T47D (cell line): ENCODE results near the gene PAK4.
A peak's percentile ranks its signal among the peaks of the same experiment; 100 is the strongest.
"Not testable (repeated sequence)": the region's sequence is repeated elsewhere in the genome, so short reads cannot be mapped to it uniquely, and the experiment has no call there.

Experiments used
- DNase-seq, 2 experiments: peaks; one replicate each; pipeline versions ENCODE4 v3.0.0 to v3.0.0-alpha.2; 2011 to 2012; ENCODE audit warnings: low read depth in 1 of 2, low spot score in 1 of 2
- JUND ChIP-seq: IDR thresholded peaks from 2 replicates; pipeline ENCODE4 v1.6.1; 2012; ENCODE audit warnings: low read depth
- in situ Hi-C: cut with HindIII; loops from 2 replicates; pipeline ENCODE4 v1.10.0; 2016; ENCODE audit warnings: low sequenced_read_pairs, low pct_unique_long_range_greater_than_20kb

The PAK4 gene

DNA sequence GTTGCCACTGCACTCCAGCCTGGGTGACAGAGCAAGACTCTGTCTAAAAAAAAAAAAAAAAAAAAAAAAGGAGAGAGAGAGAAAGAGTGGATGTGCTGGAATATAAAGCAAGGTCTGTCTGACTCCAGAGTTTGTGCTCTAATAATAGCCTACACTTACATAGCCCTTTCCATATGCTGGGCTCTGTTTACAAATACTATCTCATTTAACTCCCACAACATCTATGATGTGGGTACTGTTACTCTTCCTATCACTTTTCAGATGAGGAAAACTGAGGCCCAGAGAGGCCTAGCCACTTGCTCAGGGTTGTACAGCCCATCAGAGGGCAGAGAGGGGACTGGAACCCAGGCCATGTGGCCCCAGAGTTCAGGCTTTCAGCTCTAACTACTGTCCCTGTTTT is 15.9 kb upstream of the PAK4 start:
- in situ Hi-C loops = no loop called here
- DNase-seq = no peak
- no peak for TF ChIP-seq JUND

DNA sequence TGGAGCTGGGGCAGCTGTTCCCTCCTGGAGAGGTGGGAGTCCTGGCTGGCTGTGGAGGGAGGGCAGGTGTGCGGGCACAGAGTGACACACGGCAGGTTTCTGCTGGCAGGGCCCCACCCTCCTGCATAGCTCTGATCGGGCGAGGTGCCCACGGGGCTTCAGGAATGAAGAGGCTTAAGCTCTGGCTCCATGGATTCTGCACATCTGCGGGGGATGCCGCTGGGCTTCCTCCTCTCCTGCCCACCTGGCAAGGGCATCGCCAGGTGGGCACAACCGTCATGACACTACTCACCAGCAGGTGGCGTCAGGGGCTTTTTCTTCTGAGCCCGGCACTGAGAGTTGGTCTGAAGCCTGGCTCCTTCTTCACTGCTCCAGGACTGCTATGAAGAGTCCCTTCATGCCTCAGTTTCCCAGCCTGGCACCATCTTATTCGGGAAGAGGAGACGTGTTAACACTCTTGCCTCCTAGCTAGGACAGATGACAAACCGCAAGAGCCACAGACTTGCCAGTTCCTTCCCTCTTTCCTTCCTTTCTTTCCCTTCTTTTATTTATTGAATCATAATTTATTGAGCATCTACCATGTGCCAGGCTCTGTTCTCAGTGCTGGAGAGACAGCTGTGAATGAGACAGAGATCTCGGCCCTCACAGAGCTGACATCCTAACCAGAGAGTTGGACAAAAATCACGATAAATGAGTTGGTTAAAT is 15.2 kb upstream of the PAK4 start:
- DNase-seq = peak; percentile 68 to 70
- in situ Hi-C loops = no loop called here
- no peak for TF ChIP-seq JUND

DNA sequence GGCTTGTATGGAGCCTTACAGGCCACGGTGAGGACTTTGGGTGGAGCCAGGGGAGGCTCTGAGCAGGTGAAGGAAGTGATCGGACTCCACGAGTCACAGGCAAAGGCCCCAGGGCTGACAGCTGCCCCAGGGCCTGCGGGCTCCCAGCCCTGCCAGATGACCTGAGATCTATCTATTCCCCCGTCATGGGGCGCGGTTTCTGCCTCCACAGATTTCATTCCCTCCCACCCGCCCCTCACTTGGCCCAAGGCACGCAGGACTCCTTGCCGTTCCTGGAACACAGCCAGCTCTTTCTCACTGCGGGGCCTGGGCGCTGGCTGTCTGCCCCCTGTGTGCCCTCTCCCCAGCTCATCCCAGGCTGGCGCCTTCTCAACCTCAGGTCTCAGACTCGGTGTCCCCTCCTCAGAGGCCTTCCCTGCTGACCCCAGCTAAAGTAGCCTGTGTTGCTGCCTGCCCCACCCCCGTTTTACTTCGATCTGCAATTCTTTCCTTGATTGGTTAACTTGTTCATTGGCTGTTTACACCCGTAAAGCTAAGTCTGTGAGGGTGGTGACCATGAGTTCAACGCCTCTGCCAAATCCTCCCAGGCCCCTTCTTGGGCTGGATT is 13.9 kb upstream of the PAK4 start:
- in situ Hi-C loops = no loop called here
- DNase-seq = no peak
- TF ChIP-seq JUND = no peak

DNA sequence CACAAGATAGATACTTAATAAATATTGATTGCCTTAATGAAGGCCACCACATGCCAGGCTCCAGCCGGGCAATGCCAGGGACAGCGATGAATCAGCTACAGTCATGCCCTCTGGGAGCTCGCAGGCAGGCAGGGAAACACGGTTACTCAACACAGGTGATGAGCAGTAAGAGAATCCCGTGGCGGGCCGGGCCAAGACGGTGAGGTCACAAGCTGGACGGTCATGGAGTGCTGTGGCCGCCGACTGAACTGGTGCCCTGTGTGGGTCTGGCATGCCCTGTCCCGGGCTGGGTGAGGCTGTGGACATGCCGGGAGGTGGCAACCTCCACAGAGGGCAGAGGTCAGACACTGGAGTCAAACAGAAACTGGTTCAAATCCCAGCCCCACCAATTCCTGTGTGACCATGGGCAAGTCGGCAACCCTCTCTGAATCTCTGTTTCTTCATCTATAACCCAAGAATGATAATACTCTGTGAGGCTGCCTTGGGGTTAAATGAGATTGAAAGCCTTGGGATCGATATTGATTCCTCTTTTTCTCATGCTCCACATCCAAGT is 13.2 kb upstream of the PAK4 start:
- peak in 1 of 2 experiments; percentile 57 for DNase-seq
- in situ Hi-C loops = no loop called here
- no peak for TF ChIP-seq JUND

DNA sequence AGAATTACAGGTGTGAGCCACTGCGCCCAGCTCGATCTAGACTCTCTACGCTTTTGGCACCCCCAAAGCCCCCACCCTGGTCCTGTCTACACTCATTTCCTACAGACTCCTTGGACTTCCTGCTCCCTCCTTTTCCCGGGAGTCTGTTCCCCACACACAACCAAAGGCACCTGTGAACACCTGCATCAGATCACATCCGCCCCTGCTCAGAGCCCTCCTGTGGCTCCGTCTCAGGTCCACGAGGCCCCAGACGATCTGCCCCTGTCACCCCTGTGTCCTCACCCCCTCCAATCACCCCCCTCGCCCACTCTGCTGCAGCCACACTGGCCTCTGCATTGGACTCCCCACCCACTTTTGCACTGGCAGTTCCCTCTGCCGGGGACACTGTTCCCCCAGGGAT is 12.4 kb upstream of the PAK4 start:
- no peak for TF ChIP-seq JUND
- in situ Hi-C loops = no loop called here
- DNase-seq = no peak

DNA sequence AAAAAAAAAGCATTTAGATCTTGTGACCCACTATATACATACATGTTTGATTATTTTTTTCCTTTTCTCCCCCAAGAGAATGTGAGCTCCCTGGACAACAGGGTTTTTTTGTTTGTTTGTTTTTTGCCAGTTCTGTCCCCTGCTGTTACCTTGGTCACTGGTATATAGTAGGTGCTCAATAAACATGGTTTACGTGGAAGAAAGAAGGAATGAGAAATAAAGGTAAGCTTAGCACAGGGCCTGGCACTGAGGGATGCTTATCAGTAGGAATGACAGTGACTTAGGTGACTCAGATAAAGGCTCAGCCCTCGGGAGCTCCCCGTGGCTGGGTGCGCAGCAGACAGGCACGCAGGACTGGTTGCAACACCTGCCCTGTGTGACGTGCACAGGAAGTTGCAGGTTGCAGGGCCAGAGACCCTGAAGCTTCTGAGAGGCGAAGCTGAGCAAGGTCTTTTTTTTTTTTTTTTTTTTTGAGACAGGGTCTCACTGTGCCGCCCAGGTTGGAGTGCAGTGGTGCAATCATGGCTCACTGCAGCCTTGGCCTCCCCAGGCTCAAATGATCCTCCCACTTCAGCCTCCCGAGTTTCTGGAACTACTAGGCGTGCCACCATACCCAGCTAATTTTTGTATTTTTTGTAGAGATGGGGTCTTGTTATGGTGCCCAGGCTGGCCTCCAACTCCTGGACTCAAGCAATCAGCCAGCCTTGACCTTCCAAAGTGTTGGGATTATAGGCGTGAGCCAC is 10.3 kb upstream of the PAK4 start:
- DNase-seq = no peak
- in situ Hi-C loops = no loop called here
- TF ChIP-seq JUND = no peak

DNA sequence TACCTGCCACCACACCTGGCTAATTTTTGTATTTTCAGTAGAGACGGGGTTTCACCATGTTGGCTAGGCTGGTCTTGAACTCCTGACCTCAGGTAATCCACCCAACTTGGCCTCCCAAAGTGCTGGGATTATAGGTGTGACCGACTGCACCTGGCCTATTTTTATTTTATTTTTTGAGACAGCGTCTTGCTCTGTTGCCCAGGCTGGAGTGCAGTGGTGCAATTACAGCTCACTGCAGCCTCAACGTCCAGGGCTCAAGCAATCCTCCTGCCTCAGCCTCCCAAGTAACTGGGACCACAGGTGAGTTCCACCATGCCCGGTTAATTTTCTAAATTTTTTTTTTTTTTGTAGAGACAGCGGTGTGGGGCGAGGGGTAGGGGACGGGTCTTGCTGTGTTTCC is 8.6 kb upstream of the PAK4 start:
- in situ Hi-C loops, DNase-seq: not testable (repeated sequence)

DNA sequence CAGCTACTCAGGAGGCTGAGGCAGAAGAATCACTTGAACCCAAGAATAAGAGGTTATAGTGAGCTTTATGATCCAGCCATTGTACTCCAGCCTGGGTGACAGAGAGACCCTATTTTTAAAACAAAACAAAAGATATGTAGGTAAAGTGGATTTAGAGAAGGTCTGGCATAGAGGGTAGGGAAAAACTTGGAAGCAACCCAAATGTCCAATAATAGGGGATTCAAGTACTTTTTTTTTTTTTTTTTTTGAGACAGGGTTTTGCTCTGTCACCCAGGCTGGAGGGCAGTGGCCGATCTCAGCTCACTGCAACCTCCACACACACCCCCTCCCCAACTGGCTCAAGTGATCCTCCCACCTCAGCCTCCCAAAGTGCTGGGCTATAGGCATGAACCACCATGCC is 5.8 kb upstream of the PAK4 start:
- no peak for DNase-seq
- in situ Hi-C loops = no loop called here
- TF ChIP-seq JUND = no peak

DNA sequence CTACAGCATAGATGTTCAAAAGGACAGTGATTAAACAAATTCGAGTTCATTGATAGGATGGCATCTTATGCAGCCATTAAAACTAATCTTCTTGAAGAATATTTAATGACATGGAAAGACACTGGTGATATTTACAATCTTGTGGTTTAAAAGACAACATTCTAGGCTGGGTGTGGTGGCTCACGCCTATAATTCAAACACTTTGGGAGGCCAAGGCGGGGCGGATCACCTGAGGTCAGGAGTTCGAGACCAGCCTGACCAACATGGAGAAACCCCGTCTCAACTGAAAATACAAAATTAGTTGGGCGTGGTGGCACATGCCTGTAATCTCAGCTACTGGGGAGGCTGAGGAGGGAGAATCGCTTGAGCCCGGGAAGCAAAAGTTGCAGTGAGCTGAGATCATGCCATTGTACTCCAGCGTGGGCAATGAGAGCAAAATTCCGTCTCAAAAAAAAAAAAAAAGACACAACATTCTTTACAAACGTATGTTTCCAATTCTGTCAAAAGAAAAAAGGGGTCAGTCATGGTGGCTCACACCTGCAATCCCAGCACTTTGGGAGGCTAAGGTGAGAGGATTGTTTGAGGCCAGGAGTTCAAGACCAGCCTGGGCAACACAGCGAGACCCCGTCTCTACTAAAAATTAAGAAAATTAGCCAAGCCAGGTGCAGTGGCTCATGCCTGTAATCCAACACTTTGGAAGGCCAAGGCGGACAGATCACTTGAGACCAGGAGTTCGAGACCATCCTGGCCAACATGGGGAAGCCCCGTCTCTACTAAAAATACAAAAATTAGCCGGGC is 2.5 kb upstream of the PAK4 start:
- in situ Hi-C loops = no loop called here
- no peak for DNase-seq
- no peak for TF ChIP-seq JUND

DNA sequence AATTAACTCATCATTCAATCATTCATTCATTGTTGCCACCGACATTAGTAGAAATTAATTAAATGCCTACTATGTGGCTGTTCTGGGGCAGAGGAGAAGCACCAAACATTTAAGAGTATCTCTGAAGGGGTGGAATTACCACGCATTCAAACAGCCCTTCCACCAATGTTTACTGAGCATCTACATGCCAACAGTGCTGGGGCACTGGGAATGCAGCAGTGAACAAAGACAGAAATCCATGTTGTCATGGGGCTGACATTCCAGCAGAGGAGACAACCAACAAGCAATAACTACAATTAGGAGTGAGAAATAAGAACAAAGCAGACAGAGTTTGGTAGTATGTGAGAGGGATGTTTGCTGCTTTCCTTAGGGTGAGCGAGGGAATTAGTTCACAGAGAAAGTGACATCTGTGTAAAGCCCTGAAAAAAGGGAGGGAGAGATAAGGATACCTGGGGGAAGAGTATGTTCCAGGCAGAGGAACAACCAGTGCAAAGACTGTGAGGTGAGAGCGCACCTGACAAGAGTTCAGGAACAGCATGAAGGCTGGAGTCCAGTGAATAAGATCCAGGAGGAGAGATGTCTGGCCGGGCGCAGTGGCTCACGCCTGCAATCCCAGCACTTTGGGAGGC is 1.3 kb upstream of the PAK4 start:
- peak in 1 of 2 experiments; percentile 60 for DNase-seq
- no peak for TF ChIP-seq JUND
- in situ Hi-C loops = no loop called here

DNA sequence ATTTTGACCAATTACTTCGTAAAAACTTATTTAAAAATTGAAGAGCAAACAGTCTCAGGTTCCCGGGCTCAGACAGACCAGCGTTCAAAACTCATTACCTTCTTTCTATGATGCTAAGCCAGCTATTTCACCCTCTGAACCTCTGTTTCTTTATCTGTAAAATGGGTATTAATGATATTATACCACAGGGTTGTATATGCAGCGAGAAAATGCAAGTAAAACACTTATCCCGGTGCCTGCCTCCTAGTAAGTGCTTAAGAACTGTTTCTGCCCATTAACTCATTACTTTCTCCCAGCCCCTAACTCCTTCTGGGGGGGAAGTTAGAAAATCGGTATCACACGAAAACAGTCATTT is 410 bp upstream of the PAK4 start:
- TF ChIP-seq JUND = no peak
- in situ Hi-C loops = no loop called here

DNA sequence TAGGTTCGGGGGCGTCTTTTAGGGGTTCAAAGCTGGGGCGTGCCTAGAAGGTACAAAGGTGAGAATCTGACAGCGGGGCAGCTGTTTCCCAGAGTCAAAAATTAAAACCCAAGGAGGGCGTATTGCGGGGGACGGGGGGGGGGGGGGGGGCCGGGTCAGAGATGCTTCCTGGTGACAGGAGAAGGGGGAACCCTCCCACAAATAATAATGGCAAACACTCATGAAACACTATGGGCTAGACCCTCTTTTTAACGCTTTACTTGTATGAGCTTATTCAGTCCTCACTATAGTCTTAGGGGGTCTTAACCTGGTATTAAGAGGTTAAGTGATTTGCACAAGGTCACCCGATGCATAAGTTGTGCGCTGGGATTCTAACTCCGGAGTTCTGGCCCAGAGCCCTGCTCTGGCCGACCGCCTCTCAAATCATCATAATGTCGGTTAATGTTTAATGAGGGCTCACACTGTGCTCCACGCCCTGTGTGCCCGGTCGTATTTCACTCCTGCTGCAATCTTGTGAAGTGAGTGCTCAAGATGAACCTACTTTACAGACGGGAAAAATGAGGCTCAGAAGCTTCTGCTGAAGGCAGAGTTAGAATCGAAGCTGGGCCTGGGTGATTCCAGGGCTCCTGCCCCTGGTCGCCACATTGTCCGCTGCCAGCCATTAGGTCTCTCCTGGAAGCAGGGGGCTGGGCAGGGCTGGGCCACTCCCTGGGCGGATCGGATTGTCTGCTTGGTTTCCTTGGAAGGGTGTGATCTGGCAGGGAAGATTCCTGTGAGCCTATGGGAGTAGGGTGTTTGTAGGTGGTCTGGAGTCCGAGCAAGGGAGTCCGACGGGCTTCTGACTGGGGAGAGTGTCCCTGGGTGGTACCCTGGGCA is 964 bp downstream of the PAK4 start:
- in situ Hi-C loops = no loop called here
- DNase-seq = peak in 1 of 2 experiments; percentile 55
- TF ChIP-seq JUND = no peak

More for the DNA sequence above, 410 bp upstream of the PAK4 start:
- DNase-seq = no peak
